ENCODE data around the gene IGFBP3.

IGFBP3 gene

DNA sequence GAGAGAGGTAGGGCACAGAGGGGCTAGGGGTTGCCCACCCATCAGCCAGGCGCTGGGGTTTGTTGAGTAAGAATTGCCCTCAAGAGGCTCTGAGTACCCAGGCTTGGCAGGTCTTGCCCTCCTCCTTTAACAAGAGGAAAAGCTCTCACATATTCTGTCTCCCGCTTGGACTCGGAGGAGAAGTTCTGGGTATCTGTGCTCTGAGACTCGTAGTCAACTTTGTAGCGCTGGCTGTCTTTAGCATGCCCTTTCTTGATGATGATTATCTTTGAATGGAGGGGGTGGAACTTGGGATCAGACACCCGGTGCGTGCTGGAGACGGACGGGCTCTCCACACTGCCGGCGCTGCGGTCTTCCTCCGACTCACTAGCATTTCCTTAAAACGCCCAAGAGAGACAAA is 4.0 kb downstream of the IGFBP3 start:
- TF ChIP-seq, protein P1, sequence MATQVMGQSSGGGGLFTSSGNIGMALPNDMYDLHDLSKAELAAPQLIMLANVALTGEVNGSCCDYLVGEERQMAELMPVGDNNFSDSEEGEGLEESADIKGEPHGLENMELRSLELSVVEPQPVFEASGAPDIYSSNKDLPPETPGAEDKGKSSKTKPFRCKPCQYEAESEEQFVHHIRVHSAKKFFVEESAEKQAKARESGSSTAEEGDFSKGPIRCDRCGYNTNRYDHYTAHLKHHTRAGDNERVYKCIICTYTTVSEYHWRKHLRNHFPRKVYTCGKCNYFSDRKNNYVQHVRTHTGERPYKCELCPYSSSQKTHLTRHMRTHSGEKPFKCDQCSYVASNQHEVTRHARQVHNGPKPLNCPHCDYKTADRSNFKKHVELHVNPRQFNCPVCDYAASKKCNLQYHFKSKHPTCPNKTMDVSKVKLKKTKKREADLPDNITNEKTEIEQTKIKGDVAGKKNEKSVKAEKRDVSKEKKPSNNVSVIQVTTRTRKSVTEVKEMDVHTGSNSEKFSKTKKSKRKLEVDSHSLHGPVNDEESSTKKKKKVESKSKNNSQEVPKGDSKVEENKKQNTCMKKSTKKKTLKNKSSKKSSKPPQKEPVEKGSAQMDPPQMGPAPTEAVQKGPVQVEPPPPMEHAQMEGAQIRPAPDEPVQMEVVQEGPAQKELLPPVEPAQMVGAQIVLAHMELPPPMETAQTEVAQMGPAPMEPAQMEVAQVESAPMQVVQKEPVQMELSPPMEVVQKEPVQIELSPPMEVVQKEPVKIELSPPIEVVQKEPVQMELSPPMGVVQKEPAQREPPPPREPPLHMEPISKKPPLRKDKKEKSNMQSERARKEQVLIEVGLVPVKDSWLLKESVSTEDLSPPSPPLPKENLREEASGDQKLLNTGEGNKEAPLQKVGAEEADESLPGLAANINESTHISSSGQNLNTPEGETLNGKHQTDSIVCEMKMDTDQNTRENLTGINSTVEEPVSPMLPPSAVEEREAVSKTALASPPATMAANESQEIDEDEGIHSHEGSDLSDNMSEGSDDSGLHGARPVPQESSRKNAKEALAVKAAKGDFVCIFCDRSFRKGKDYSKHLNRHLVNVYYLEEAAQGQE (IDR thresholded peaks at IDR 0.05; ENCODE audit: insufficient read depth in 1 of 2, low read depth in 2 of 2, low read length in 2 of 2): no peak
- TF ChIP-seq TAF1 (IDR thresholded peaks at IDR 0.05; ENCODE audit: borderline replicate concordance, insufficient read depth, low read length) (no peak), POLR2AphosphoS5 (IDR thresholded peaks at IDR 0.05; ENCODE audit: low read depth, low read length) (no peak), SIN3A (IDR thresholded peaks at IDR 0.05; ENCODE audit: borderline replicate concordance, insufficient read depth, low read length) (no peak), FOXP2 (optimal IDR thresholded peaks at IDR 0.05; ENCODE audit: borderline replicate concordance, extremely low read depth, extremely low read length, insufficient read depth) (no peak)

- TF ChIP-seq TAF1 (IDR thresholded peaks at IDR 0.05; ENCODE audit: borderline replicate concordance, insufficient read depth, low read length): no peak
- TF ChIP-seq POLR2AphosphoS5 (IDR thresholded peaks at IDR 0.05; ENCODE audit: low read depth, low read length): no peak
- no peak for TF ChIP-seq SIN3A (IDR thresholded peaks at IDR 0.05; ENCODE audit: borderline replicate concordance, insufficient read depth, low read length)
- TF ChIP-seq FOXP2 (optimal IDR thresholded peaks at IDR 0.05; ENCODE audit: borderline replicate concordance, extremely low read depth, extremely low read length, insufficient read depth): no peak
- TF ChIP-seq, protein P1 (IDR thresholded peaks at IDR 0.05; ENCODE audit: insufficient read depth in 1 of 2, low read depth in 2 of 2, low read length in 2 of 2): no peak
These were observed 5.5 kb downstream of the IGFBP3 start for GRCh38 chr7:45915606-45916005.

DNA sequence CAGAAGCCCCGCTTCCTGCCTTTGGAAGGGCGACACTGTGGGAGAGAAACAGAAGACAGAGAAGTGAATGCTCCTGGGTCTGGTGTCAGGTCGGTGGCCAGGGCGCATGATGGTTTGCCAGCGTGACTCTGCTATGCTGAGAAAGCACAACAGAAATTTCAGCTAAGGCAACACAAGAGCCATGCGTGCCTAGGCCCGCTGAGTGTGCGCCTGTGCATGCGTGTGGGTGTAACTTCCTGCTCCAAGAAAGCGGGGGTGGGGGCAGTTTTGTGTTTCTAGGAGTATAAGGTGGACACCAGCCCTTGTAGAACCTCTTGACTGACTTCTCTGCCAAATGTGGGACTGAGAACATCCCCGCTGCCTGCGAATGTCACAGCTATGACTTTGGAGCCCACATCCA is 6.2 kb downstream of the IGFBP3 start:
- TF ChIP-seq, protein P1 (IDR thresholded peaks at IDR 0.05; ENCODE audit: insufficient read depth in 1 of 2, low read depth in 2 of 2, low read length in 2 of 2): no peak
- TF ChIP-seq SIN3A (IDR thresholded peaks at IDR 0.05; ENCODE audit: borderline replicate concordance, insufficient read depth, low read length): no peak
- no peak for TF ChIP-seq FOXP2 (optimal IDR thresholded peaks at IDR 0.05; ENCODE audit: borderline replicate concordance, extremely low read depth, extremely low read length, insufficient read depth)
- no peak for TF ChIP-seq TAF1 (IDR thresholded peaks at IDR 0.05; ENCODE audit: borderline replicate concordance, insufficient read depth, low read length)
- TF ChIP-seq POLR2AphosphoS5 (IDR thresholded peaks at IDR 0.05; ENCODE audit: low read depth, low read length): no peak

DNA sequence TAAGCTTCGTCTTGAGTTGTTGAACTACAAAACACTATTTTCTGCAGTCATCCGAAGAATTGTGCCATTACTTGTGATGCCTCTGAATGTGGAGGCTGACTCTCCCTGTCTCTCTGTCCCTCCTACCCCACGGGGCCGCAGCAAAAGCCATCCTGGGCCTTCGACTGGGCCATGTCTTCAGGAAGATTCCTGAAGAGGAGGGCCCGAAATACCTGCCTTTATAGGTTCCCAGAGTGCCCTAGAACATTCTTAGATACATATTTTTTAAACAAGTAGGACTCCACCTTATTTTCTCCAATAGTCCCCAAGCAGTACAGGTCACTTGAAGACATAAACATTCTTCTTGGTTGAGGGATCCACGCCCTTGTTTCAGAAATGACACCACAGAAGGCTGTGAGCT is 8.1 kb downstream of the IGFBP3 start:
- TF ChIP-seq, protein P1 (IDR thresholded peaks at IDR 0.05; ENCODE audit: insufficient read depth in 1 of 2, low read depth in 2 of 2, low read length in 2 of 2): no peak
- TF ChIP-seq POLR2AphosphoS5 (IDR thresholded peaks at IDR 0.05; ENCODE audit: low read depth, low read length): no peak

DNA sequence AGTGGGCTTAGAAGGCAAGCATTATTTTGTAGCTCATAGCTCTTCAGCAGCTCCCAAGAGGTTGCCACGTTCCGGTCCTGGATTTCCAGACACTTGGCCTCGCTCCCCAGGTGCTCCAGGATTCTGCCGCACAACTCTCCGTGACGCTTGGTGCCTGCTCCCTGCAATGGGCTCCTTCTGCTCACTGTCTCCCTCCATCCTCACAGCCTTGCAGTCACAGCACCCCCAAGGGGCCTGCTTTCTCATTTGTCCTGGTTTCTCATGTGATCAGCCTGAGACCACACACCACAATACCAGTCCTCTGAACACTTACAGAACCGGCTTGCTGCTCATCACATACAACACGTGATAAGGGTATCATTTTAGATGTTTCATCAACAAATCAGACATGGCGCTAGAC is 9.8 kb downstream of the IGFBP3 start:
- TF ChIP-seq FOXP2 (optimal IDR thresholded peaks at IDR 0.05; ENCODE audit: borderline replicate concordance, extremely low read depth, extremely low read length, insufficient read depth) (no peak), SIN3A (IDR thresholded peaks at IDR 0.05; ENCODE audit: borderline replicate concordance, insufficient read depth, low read length) (no peak), TAF1 (IDR thresholded peaks at IDR 0.05; ENCODE audit: borderline replicate concordance, insufficient read depth, low read length) (no peak), POLR2AphosphoS5 (IDR thresholded peaks at IDR 0.05; ENCODE audit: low read depth, low read length) (no peak)
- TF ChIP-seq, protein P1 (IDR thresholded peaks at IDR 0.05; ENCODE audit: insufficient read depth in 1 of 2, low read depth in 2 of 2, low read length in 2 of 2): no peak
